HepG2 (cell line): ENCODE measurements around the gene QSOX1.

ENCODE experiments used
- EZH2 ChIP-seq: conservative IDR thresholded peaks from 2 replicates; pipeline ENCODE4 v1.6.1; 2012; ENCODE audit warnings: mild to moderate bottlenecking, low read depth, low read length, moderate library complexity
- HCFC1 ChIP-seq: fragments of 150-350 bp; IDR thresholded peaks from 2 replicates; pipeline ENCODE4 v1.6.1; 2014; ENCODE audit warnings: low read depth, low read length
- NFE2L1 ChIP-seq: sonication (generic); formaldehyde crosslinking; IDR thresholded peaks from 2 replicates; pipeline ENCODE4 v1.4.0; 2020; ENCODE audit warnings: missing genetic modification reagents, mild to moderate bottlenecking, borderline replicate concordance
- SP4 ChIP-seq: sonication (generic); formaldehyde crosslinking; IDR thresholded peaks from 2 replicates; pipeline ENCODE4 v1.8.1; 2023; ENCODE audit warnings: mild to moderate bottlenecking, missing genetic modification reagents
- TAF1 ChIP-seq: sonication (generic); formaldehyde crosslinking; IDR thresholded peaks from 2 replicates; pipeline ENCODE4 v1.4.0; 2020; ENCODE audit warnings: missing genetic modification reagents
- ZNF282 ChIP-seq: fragments of 450-650 bp; IDR thresholded peaks from 2 replicates; pipeline ENCODE4 v1.6.1; 2018; ENCODE audit not compliant: partially characterized antibody
- TF ChIP-seq, protein P1 (sequence below): sonication (generic); formaldehyde crosslinking; IDR thresholded peaks from 2 replicates; pipeline ENCODE4 v1.8.0; 2022; ENCODE audit warnings: mild to moderate bottlenecking, missing genetic modification reagents, borderline replicate concordance
- TF ChIP-seq, protein P2 (sequence below), 2 experiments: sonication (generic) in 1 of 2; formaldehyde crosslinking in 1 of 2; IDR thresholded peaks; 2 replicates each; pipeline versions ENCODE4 v1.4.0 to v1.6.1; 2018 to 2020; ENCODE audit warnings: missing genetic modification reagents in 2 of 2, borderline replicate concordance in 1 of 2, low read depth in 1 of 2, mild to moderate bottlenecking in 1 of 2, missing biosample characterization in 1 of 2
- TF ChIP-seq, protein P3 (sequence below): sonication (generic); formaldehyde crosslinking; IDR thresholded peaks from 2 replicates; pipeline ENCODE4 v1.5.0; 2020; ENCODE audit warnings: mild to moderate bottlenecking, missing genetic modification reagents, moderate library complexity
- TF ChIP-seq, protein P4 (sequence below): sonication (generic); formaldehyde crosslinking; IDR thresholded peaks from 2 replicates; pipeline ENCODE4 v1.4.0; 2020; ENCODE audit warnings: missing genetic modification reagents, mild to moderate bottlenecking, borderline replicate concordance
- TF ChIP-seq, protein P5 (sequence below): sonication (generic); formaldehyde crosslinking; IDR thresholded peaks from 2 replicates; pipeline ENCODE4 v1.4.0; 2020; ENCODE audit warnings: missing genetic modification reagents

DNA sequence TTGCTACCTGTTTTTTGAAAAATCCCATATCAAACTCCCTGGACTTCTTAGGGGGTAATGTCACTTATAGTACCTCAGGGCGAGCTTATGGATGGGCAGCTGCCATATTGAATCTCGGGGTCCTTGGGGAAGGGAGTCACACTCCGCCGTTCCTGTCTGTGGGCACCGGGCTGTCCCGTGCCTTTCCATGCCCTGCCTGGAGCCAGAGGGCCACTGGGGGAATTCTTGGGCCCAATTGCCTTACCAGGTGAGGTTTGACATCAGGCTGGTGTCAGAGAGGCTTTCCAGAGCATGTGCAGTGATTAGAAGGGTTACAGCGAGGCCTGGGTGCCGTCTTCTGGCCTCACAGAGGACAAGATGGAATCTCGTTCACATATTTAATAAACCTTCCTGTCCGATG is 28.8 kb downstream of the QSOX1 start:
- no peak for TF ChIP-seq SP4 (CRISPR knock-in tag)
- TF ChIP-seq, protein P1, sequence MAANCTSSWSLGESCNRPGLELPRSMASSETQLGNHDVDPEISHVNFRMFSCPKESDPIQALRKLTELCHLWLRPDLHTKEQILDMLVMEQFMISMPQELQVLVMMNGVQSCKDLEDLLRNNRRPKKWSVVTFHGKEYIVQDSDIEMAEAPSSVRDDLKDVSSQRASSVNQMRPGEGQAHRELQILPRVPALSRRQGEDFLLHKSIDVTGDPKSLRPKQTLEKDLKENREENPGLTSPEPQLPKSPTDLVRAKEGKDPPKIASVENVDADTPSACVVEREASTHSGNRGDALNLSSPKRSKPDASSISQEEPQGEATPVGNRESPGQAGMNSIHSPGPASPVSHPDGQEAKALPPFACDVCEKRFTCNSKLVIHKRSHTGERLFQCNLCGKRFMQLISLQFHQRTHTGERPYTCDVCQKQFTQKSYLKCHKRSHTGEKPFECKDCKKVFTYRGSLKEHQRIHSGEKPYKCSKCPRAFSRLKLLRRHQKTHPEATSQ (CRISPR knock-in tag): no peak
- TF ChIP-seq, protein P2, sequence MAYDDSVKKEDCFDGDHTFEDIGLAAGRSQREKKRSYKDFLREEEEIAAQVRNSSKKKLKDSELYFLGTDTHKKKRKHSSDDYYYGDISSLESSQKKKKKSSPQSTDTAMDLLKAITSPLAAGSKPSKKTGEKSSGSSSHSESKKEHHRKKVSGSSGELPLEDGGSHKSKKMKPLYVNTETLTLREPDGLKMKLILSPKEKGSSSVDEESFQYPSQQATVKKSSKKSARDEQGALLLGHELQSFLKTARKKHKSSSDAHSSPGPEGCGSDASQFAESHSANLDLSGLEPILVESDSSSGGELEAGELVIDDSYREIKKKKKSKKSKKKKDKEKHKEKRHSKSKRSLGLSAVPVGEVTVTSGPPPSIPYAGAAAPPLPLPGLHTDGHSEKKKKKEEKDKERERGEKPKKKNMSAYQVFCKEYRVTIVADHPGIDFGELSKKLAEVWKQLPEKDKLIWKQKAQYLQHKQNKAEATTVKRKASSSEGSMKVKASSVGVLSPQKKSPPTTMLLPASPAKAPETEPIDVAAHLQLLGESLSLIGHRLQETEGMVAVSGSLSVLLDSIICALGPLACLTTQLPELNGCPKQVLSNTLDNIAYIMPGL (CRISPR knock-in tag; IDR thresholded peaks at IDR 0.05; ENCODE audit: borderline replicate concordance in 1 of 2, low read depth in 1 of 2): no peak
- TF ChIP-seq ZNF282: no peak
- TF ChIP-seq HCFC1: no peak
- TF ChIP-seq, protein P3, sequence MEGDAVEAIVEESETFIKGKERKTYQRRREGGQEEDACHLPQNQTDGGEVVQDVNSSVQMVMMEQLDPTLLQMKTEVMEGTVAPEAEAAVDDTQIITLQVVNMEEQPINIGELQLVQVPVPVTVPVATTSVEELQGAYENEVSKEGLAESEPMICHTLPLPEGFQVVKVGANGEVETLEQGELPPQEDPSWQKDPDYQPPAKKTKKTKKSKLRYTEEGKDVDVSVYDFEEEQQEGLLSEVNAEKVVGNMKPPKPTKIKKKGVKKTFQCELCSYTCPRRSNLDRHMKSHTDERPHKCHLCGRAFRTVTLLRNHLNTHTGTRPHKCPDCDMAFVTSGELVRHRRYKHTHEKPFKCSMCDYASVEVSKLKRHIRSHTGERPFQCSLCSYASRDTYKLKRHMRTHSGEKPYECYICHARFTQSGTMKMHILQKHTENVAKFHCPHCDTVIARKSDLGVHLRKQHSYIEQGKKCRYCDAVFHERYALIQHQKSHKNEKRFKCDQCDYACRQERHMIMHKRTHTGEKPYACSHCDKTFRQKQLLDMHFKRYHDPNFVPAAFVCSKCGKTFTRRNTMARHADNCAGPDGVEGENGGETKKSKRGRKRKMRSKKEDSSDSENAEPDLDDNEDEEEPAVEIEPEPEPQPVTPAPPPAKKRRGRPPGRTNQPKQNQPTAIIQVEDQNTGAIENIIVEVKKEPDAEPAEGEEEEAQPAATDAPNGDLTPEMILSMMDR (CRISPR knock-in tag): no peak
- TF ChIP-seq NFE2L1 (CRISPR knock-in tag): no peak
- TF ChIP-seq, protein P4, sequence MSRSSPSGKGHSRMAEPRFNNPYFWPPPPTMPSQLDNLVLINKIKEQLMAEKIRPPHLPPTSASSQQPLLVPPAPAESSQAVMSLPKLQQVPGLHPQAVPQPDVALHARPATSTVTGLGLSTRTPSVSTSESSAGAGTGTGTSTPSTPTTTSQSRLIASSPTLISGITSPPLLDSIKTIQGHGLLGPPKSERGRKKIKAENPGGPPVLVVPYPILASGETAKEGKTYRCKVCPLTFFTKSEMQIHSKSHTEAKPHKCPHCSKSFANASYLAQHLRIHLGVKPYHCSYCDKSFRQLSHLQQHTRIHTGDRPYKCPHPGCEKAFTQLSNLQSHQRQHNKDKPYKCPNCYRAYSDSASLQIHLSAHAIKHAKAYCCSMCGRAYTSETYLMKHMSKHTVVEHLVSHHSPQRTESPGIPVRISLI (CRISPR knock-in tag): no peak
- TF ChIP-seq, protein P5, sequence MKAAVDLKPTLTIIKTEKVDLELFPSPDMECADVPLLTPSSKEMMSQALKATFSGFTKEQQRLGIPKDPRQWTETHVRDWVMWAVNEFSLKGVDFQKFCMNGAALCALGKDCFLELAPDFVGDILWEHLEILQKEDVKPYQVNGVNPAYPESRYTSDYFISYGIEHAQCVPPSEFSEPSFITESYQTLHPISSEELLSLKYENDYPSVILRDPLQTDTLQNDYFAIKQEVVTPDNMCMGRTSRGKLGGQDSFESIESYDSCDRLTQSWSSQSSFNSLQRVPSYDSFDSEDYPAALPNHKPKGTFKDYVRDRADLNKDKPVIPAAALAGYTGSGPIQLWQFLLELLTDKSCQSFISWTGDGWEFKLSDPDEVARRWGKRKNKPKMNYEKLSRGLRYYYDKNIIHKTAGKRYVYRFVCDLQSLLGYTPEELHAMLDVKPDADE (CRISPR knock-in tag): no peak
- no peak for TF ChIP-seq TAF1 (CRISPR knock-in tag)
- no peak for TF ChIP-seq EZH2
